Endothelial cell (in vitro differentiated cells): ENCODE results near the gene SENP3. TPM values are rescaled to one million over a fixed set of nuclear protein-coding genes. Genes with fewer than 3 reads are reported as not detected.

Experiments
- DNase-seq: peaks from one replicate; pipeline ENCODE4 v3.0.0; 2021; ENCODE audit warnings: low spot score
- H3K27ac Mint-ChIP-seq: one replicate; pipeline ENCODE4 v1.8.0; 2021; ENCODE audit warnings: mixed read lengths, inconsistent platforms; ENCODE audit not compliant: unreplicated experiment
- H3K27me3 Mint-ChIP-seq: one replicate; pipeline ENCODE4 v1.8.0; 2021; ENCODE audit warnings: mild to moderate bottlenecking, moderate library complexity, mixed read lengths, inconsistent platforms; ENCODE audit not compliant: unreplicated experiment
- H3K36me3 Mint-ChIP-seq: one replicate; pipeline ENCODE4 v1.8.0; 2021; ENCODE audit warnings: mild to moderate bottlenecking, low read depth, mixed read lengths, inconsistent platforms; ENCODE audit not compliant: unreplicated experiment
- H3K4me1 Mint-ChIP-seq: one replicate; pipeline ENCODE4 v1.8.0; 2021; ENCODE audit warnings: mild to moderate bottlenecking, mixed read lengths, inconsistent platforms; ENCODE audit not compliant: unreplicated experiment
- H3K4me3 Mint-ChIP-seq: one replicate; pipeline ENCODE4 v1.8.0; 2021; ENCODE audit warnings: mild to moderate bottlenecking, mixed read lengths, inconsistent platforms; ENCODE audit not compliant: unreplicated experiment
- H3K9me3 Mint-ChIP-seq: one replicate; pipeline ENCODE4 v1.8.0; 2021; ENCODE audit warnings: mixed read lengths, inconsistent platforms; ENCODE audit not compliant: unreplicated experiment
- total RNA-seq: library from RNA; stranded (reverse); fragmentation: NEBNext Ultra II Directional; extraction: Animal tissue kit (Norgen Biotek cat#: 25700); gene quantifications from one replicate; pipeline ENCODE4 v1.2.1, GENCODE V29; 2021; ENCODE audit not compliant: unreplicated experiment
- TF ChIP-seq, protein P1 (sequence below): fragments of 200-600 bp; sonication (generic); IDR thresholded peaks from one replicate; pipeline ENCODE4 v1.5.0; 2021; ENCODE audit warnings: antibody characterized with exemption; ENCODE audit not compliant: unreplicated experiment

The SENP3 gene
- total RNA-seq, 1 donor from 2014 or later: 57.8 TPM

DNA sequence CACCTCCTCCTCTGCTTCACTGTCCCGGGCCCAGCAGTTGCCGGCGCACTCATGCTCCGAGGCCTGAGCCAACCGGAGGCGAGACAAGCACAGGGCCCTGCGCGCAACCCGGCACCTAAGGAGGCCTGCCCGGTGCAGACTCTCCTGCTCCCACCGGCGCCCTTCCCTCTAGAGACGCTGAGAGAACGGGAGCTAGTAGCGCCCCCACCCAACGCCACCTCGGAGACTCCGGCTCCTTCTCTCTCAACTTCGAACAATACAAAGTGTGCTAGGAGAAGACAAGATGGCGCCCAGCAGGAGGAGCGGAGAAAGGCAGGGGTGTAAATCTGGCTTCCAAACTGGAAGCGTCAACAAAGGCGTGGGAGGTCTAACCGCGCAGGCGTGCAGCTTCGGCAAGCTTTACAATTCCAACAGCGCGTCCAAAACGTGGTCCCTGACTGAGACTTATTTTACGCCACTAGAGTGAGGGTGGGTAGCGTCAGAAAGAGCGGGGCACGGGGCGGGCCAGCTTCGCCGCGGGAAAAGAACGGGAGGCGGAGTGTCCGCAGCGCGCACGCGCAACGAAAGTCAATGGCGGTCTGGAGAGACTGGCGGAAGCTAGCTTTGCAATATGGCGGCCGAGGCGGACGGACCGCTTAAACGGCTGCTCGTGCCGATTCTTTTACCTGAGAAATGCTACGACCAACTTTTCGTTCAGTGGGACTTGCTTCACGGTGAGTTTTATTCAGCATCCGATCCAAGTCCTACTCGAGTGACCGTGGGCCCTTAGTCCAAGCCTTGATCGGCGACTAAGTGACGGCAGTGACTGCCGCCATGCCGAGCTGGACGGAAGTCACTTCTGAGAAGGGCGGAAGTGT lies 21.8 kb downstream of the SENP3 start, which contains the start of gene MPDU1:
MPDU1 (plus strand) TSS at position 600 of the 857 bp plus-strand sequence; CDS start at position 611, 11 bp downstream.
- H3K27ac Mint-ChIP-seq: peak within 1 kb of the TSS; percentile 100
- peak; percentile 93 for DNase-seq
- H3K27me3 Mint-ChIP-seq: peaks cover 19% of the 10 kb centered on the region
- H3K4me1 Mint-ChIP-seq: peaks cover 45% of the 10 kb centered on the region
- peaks cover 33% of the 10 kb centered on the region for H3K36me3 Mint-ChIP-seq
- peak within 1 kb of the TSS; percentile 99 for H3K4me3 Mint-ChIP-seq
- no peaks in the 10 kb centered on the region for H3K9me3 Mint-ChIP-seq
- TF ChIP-seq, protein P1, sequence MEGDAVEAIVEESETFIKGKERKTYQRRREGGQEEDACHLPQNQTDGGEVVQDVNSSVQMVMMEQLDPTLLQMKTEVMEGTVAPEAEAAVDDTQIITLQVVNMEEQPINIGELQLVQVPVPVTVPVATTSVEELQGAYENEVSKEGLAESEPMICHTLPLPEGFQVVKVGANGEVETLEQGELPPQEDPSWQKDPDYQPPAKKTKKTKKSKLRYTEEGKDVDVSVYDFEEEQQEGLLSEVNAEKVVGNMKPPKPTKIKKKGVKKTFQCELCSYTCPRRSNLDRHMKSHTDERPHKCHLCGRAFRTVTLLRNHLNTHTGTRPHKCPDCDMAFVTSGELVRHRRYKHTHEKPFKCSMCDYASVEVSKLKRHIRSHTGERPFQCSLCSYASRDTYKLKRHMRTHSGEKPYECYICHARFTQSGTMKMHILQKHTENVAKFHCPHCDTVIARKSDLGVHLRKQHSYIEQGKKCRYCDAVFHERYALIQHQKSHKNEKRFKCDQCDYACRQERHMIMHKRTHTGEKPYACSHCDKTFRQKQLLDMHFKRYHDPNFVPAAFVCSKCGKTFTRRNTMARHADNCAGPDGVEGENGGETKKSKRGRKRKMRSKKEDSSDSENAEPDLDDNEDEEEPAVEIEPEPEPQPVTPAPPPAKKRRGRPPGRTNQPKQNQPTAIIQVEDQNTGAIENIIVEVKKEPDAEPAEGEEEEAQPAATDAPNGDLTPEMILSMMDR: no peak

DNA sequence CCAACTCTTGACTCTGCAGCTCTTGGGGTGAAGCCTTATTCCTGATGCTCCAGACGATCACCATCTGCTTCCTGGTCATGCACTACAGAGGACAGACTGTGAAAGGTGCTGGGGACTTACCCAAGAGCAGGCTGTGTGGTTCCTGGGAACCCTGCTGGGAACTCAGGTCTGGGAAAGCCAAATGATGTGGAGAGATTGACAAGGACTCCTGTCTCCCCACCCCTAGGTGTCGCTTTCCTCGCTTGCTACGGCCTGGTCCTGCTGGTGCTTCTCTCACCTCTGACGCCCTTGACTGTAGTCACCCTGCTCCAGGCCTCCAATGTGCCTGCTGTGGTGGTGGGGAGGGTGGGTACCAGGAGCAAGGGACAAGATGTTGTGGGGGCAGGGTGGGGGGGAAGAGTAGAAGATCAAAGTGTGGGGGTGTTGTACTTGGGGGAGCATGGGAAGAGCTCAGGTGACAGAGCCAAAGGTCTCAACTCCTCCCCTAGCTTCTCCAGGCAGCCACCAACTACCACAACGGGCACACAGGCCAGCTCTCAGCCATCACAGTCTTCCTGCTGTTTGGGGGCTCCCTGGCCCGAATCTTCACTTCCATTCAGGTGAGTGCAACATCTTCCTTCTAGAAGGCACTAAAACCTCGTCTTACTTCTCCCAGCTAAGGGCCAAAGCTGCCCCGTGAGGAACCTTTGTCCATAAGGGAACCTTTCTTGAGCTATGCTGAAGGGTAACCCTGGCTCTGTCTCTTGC lies 25.1 kb downstream of the SENP3 start:
- Mint-ChIP-seq H3K4me3 (peak overlapping the region; percentile 37), H3K27me3 (peaks cover 14% of the 10 kb centered on the region), H3K27ac (no peak overlapping the region), H3K4me1 (peaks cover 21% of the 10 kb centered on the region), H3K9me3 (no peaks in the 10 kb centered on the region), H3K36me3 (peaks cover 24% of the 10 kb centered on the region)
- TF ChIP-seq, protein P1: no peak
- no peak for DNase-seq

DNA sequence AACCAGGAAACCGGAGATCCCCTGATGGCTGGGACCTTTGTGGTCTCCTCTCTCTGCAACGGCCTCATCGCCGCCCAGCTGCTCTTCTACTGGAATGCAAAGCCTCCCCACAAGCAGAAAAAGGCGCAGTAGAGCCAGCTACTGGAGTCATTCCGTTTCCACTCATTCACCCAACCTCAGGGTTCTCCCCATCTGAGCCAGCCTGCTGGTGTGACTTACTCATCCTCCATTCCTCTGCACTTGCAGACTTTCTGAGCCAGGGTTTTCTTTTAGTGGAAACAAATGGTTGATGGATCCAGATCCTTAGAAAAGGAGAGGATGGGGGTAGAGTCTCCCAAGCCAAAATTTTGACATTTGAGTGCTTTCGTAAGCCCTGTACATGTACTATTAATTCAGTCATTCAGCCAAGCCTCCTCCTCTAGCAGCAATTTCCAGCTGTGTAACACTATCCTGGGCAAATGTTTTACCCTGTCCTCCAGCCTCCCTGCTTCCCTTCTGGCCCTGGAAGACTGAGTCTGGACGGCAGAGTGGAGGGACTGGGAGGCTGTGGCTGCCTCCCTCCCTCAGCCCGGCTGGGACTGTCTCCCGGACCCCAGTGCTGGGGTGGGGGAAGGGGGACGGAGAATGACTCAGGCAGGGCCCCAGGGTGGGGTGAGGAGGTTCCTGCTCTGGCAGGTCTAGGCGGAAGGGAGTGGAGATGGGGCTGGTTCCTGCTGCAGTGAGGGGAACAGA lies 25.9 kb downstream of the SENP3 start:
- Mint-ChIP-seq H3K4me3 (peak overlapping the region; percentile 37), H3K4me1 (peaks cover 16% of the 10 kb centered on the region), H3K27me3 (peaks cover 16% of the 10 kb centered on the region), H3K27ac (no peak overlapping the region), H3K36me3 (peaks cover 29% of the 10 kb centered on the region), H3K9me3 (no peaks in the 10 kb centered on the region)
- DNase-seq: no peak
- TF ChIP-seq, protein P1: no peak

DNA sequence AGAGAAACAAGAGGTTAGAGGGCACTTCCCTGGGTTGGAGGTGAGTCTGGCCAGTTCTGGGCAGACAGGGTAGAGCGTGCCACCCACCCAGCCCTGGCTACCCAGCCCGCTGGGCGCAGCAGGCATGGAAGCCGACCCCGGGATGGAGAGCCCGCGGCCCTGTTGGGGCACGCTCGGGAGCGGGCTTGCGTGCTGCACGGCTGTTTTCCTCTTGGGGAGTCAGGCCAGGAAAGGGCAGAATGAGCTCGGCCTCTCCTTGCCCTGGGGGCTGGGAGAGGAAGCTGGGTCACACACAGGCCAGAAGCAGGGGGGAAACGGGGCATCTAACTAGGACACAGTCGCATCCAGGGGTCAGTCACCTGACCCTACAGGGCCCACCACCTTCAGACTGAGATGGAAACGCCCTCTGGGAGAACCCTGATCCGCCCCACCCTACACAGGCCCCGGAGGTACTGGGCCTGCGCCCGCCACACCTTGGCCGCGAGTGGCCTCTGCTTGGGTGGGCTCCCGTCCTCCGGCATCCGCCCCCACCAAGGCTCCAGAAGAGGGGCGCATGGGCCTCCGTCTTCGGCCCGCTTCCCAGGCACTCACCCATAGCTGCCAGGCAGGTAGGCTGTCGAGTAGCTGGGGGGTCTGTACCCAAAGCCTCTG lies 27.0 kb downstream of the SENP3 start:
- peaks cover 34% of the 10 kb centered on the region for H3K36me3 Mint-ChIP-seq
- peaks cover 11% of the 10 kb centered on the region for H3K4me1 Mint-ChIP-seq
- no peak overlapping the region for H3K4me3 Mint-ChIP-seq
- DNase-seq: no peak
- no peaks in the 10 kb centered on the region for H3K9me3 Mint-ChIP-seq
- peaks cover 13% of the 10 kb centered on the region for H3K27me3 Mint-ChIP-seq
- TF ChIP-seq, protein P1: no peak
- H3K27ac Mint-ChIP-seq: no peak overlapping the region
